Stomach (tissue), 9 donors: ENCODE data around the gene HPS3. TPM values are rescaled to one million over a fixed set of nuclear protein-coding genes. Genes with fewer than 3 reads are reported as not detected.
A peak's percentile ranks its signal among the peaks of the same experiment; 100 is the strongest.

Experiments used
- DNase-seq, 2 donors: peaks; one replicate each; pipeline versions ENCODE4 v3.0.0 to v3.0.0-alpha.2; 2013 to 2019
- H3K27ac ChIP-seq, 5 donors: fragments of 200-600 bp in 4 of 5; sonication (generic) in 4 of 5; one replicate each; pipeline ENCODE4 v1.5.1; 2013 to 2019; ENCODE audit warnings: mild to moderate bottlenecking in 1 of 5, moderate library complexity in 1 of 5
- H3K27me3 ChIP-seq, 3 donors: fragments of 200-600 bp; sonication (generic); one replicate each; pipeline ENCODE4 v1.5.1; 2017 to 2019; ENCODE audit warnings: mixed run types in 1 of 3
- H3K36me3 ChIP-seq, 4 donors: fragments of 200-600 bp; sonication (generic); 1 replicate in 3 of 4; 2 replicates in 1 of 4; pipeline ENCODE4 v1.5.1; 2016 to 2019
- H3K4me1 ChIP-seq, 4 donors: fragments of 200-600 bp; sonication (generic); one replicate each; pipeline ENCODE4 v1.5.1; 2016 to 2019
- H3K4me3 ChIP-seq, 4 donors: fragments of 200-600 bp; sonication (generic) in 3 of 4; one replicate each; pipeline ENCODE4 v1.5.1; 2016 to 2019; ENCODE audit warnings: mild to moderate bottlenecking in 1 of 4
- H3K9me3 ChIP-seq, 4 donors: fragments of 200-600 bp; sonication (generic); one replicate each; pipeline ENCODE4 v1.5.1; 2016 to 2019
- EP300 ChIP-seq: sonication (generic); formaldehyde crosslinking; IDR thresholded peaks from one replicate; pipeline ENCODE4 v1.6.1; 2017; ENCODE audit warnings: antibody characterized with exemption
- POLR2A ChIP-seq, 4 donors: fragments of 450-650 bp; IDR thresholded peaks; one replicate each; pipeline ENCODE4 v1.6.1; 2016; ENCODE audit warnings: antibody characterized with exemption in 4 of 4, control low read depth in 2 of 4, mild to moderate bottlenecking in 1 of 4, moderate library complexity in 1 of 4
- POLR2AphosphoS5 ChIP-seq, 3 donors: sonication (generic); formaldehyde crosslinking; IDR thresholded peaks; one replicate each; pipeline ENCODE4 v1.6.1; 2016; ENCODE audit warnings: antibody characterized with exemption in 3 of 3
- WGBS, 5 donors: extraction: QIAGEN DNeasy Blood & Tissue Kit in 3 of 5; methylation state at CpG; one replicate each; pipeline versions ENCODE4 v1.1.5 to v1.1.7; 2013 to 2018; 5-methylcytosine and 5-hydroxymethylcytosine counted together
- intact Hi-C: fragments of 100-400 bp; cut with DNase I; formaldehyde crosslinking; loops from one replicate; pipeline ENCODE4 v1.15.1; 2023; ENCODE audit warnings: low total_unique reads
- polyA plus RNA-seq, 3 donors: library from polyadenylated mRNA; stranded (reverse); fragments of 200-250 nt; gene quantifications; one replicate each; pipeline ENCODE4 v1.2.3, GENCODE V29; 2013
- total RNA-seq, 5 donors: library from RNA; depleted of rRNA; stranded (reverse); fragments of >200 nt; gene quantifications; one replicate each; pipeline versions ENCODE4 v1.1.0 to v1.2.3, GENCODE V29; 2014 to 2016
- TF ChIP-seq, protein P1 (sequence below), 7 experiments: fragments of 450-650 bp in 4 of 7; fragments of 200-600 bp in 3 of 7; sonication (generic) in 3 of 7; IDR thresholded peaks; one replicate each; pipeline ENCODE4 v1.5.1; 2016 to 2019; ENCODE audit warnings: antibody characterized with exemption in 7 of 7, control low read depth in 2 of 7, mild to moderate bottlenecking in 1 of 7
- donor health status: healthy with polysubstance abuse.
- donor health status: Bipolar disorder and iron deficiency.
- donor health status: healthy.

HPS3 gene
- total and polyA plus RNA-seq, 8 donors: 6.3 to 23.9 (median 12.1) TPM

GRCh38 chr3:149134575-149134974 lies 5.1 kb downstream of the HPS3 start:
- Histone ChIP-seq H3K9me3 (no peaks in the 10 kb centered on the region), H3K27ac (no peak overlapping the region), H3K4me3 (no peak overlapping the region), H3K36me3 (no peaks in the 10 kb centered on the region), H3K4me1 (peaks cover 16 to 54% (median 37%) of the 10 kb centered on the region in 4 donors), H3K27me3 (no peaks in the 10 kb centered on the region)
- intact Hi-C loops: no loop called here
- 40 to 54% (median 51%) methylated on average over 3 of the region's 3 CpGs for WGBS, 5 donors
- TF ChIP-seq, protein P1, sequence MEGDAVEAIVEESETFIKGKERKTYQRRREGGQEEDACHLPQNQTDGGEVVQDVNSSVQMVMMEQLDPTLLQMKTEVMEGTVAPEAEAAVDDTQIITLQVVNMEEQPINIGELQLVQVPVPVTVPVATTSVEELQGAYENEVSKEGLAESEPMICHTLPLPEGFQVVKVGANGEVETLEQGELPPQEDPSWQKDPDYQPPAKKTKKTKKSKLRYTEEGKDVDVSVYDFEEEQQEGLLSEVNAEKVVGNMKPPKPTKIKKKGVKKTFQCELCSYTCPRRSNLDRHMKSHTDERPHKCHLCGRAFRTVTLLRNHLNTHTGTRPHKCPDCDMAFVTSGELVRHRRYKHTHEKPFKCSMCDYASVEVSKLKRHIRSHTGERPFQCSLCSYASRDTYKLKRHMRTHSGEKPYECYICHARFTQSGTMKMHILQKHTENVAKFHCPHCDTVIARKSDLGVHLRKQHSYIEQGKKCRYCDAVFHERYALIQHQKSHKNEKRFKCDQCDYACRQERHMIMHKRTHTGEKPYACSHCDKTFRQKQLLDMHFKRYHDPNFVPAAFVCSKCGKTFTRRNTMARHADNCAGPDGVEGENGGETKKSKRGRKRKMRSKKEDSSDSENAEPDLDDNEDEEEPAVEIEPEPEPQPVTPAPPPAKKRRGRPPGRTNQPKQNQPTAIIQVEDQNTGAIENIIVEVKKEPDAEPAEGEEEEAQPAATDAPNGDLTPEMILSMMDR (IDR thresholded peaks at IDR 0.05): no peak
- TF ChIP-seq POLR2A (IDR thresholded peaks at IDR 0.05): no peak
- DNase-seq: peak in 1 of 2 donors; percentile 29

GRCh38 chr3:149142682-149143081 lies 13.2 kb downstream of the HPS3 start:
- Histone ChIP-seq H3K4me3 (no peak overlapping the region), H3K9me3 (no peaks in the 10 kb centered on the region), H3K27ac (no peak overlapping the region), H3K4me1 (no peaks in the 10 kb centered on the region), H3K27me3 (no peaks in the 10 kb centered on the region), H3K36me3 (peaks cover 15 to 68% (median 63%) of the 10 kb centered on the region in 4 donors)
- TF ChIP-seq POLR2AphosphoS5 (IDR thresholded peaks at IDR 0.05) (no peak), POLR2A (IDR thresholded peaks at IDR 0.05) (no peak), EP300 (no peak)
- TF ChIP-seq, protein P1 (IDR thresholded peaks at IDR 0.05): no peak
- no peak for DNase-seq
- intact Hi-C loops: no loop called here
- WGBS, 5 donors: 75 to 83% (median 78%) methylated on average over 4 of the region's 4 CpGs

DNA sequence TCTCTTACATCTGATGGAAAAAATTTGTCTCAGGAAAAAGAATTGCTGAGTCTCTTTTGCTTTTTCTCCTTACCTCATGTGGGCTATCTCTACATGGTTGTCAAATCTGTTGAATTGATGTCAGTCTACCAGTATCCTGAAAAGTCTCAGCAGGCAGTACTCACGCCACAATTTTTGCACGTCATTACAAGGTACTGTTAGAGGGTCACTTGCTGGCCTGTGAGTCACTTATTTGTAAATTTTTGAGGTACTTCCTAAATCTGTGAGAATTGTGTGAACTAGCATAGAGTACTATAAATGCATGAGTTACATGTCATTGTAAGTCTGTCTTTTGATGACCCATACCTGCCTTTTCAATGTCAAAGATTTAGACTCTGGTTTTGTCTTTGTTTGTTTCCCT lies 15.9 kb downstream of the HPS3 start:
- H3K4me3 ChIP-seq: no peak overlapping the region
- H3K27ac ChIP-seq: peak overlapping the region in 2 of 5 donors; percentile 32 to 56
- no peaks in the 10 kb centered on the region for H3K27me3 ChIP-seq
- no peak for DNase-seq
- H3K36me3 ChIP-seq: peaks cover 25 to 89% (median 83%) of the 10 kb centered on the region in 4 donors
- 81 to 96% (median 85%) methylated on average over 2 of the region's 2 CpGs for WGBS, 5 donors
- H3K9me3 ChIP-seq: no peaks in the 10 kb centered on the region
- intact Hi-C loops: no loop called here
- H3K4me1 ChIP-seq: no peaks in the 10 kb centered on the region
- TF ChIP-seq POLR2AphosphoS5 (IDR thresholded peaks at IDR 0.05) (no peak), POLR2A (IDR thresholded peaks at IDR 0.05) (no peak), EP300 (no peak)
- TF ChIP-seq, protein P1 (IDR thresholded peaks at IDR 0.05): no peak

DNA sequence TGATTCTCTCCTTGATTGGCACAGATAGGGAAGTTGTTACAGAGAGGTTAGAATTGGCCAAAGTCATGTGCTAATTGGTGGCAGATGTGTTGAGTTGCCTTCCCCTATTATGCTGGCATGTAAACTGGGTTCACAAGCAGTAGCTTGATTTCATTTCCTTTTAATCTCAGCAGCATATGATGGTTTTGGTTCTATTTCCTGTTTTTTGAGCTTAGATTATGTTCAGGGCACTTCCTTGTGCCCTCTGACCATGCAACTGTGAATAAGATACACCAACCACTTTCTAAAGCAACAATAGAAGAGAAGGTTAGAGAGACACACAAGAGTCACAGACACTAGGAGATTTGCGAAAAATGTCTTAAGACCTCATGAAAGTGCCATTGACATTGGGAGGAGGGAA lies 16.5 kb downstream of the HPS3 start:
- intact Hi-C loops: no loop called here
- H3K4me1 ChIP-seq: peaks cover 0 to 2% (median 0%) of the 10 kb centered on the region in 4 donors
- H3K27ac ChIP-seq: peak overlapping the region in 2 of 5 donors; percentile 22 to 56
- peaks cover 27 to 89% (median 85%) of the 10 kb centered on the region in 4 donors for H3K36me3 ChIP-seq
- no peak for TF ChIP-seq POLR2AphosphoS5 (IDR thresholded peaks at IDR 0.05)
- no peak for TF ChIP-seq EP300
- TF ChIP-seq, protein P1 (IDR thresholded peaks at IDR 0.05): no peak
- TF ChIP-seq POLR2A (IDR thresholded peaks at IDR 0.05): no peak
- 93 to 100% (median 93%) methylated on average over 1 of the region's 1 CpG for WGBS, 5 donors
- peak in 1 of 2 donors; percentile 20 for DNase-seq
- H3K4me3 ChIP-seq: no peak overlapping the region
- no peaks in the 10 kb centered on the region for H3K27me3 ChIP-seq
- H3K9me3 ChIP-seq: no peaks in the 10 kb centered on the region
